A673 (cell line): ENCODE results near the gene DNAH8.

ENCODE experiments used
- CTCF ChIP-seq: fragments of 300-800, 200-600 bp; sonication (generic); conservative IDR thresholded peaks from 2 replicates; pipeline ENCODE4 v1.5.1; 2017; ENCODE audit warnings: low read depth, mild to moderate bottlenecking, antibody characterized with exemption, low read length, moderate library complexity, mixed read lengths
- EZH2 ChIP-seq: fragments of 200-600 bp; sonication (generic); IDR thresholded peaks from 2 replicates; pipeline ENCODE4 v1.6.1; 2017; ENCODE audit warnings: borderline replicate concordance, low read depth, mild to moderate bottlenecking, mixed read lengths, antibody characterized with exemption, low read length; ENCODE audit not compliant: poor library complexity, severe bottlenecking

- TF ChIP-seq CTCF: no peak
- no peak for TF ChIP-seq EZH2
Measured at GRCh38 chr6:38723783-38724182, 8.7 kb downstream of the DNAH8 start.
